Epithelial cell of proximal tubule (primary cell): Measurements from ENCODE around the gene FLNB. TPM values are rescaled to one million over a fixed set of nuclear protein-coding genes. Genes with fewer than 3 reads are reported as not detected.

Source experiments
- DNase-seq: peaks from one replicate; pipeline ENCODE4 v3.0.0-alpha.2; 2011; ENCODE audit warnings: low read depth
- H3K4me3 ChIP-seq: 2 replicates; pipeline ENCODE4 v1.5.1; 2011; ENCODE audit warnings: low read depth, mild to moderate bottlenecking, low read length
- total RNA-seq: library from RNA; depleted of rRNA; stranded (reverse); fragments of >200 nt; gene quantifications from 2 replicates; pipeline ENCODE4 v1.2.3, GENCODE V29; 2015
- TF ChIP-seq, protein P1 (sequence below): conservative IDR thresholded peaks from 2 replicates; pipeline ENCODE4 v1.5.1; 2012; ENCODE audit warnings: low read depth, mild to moderate bottlenecking, low read length

FLNB gene
- total RNA-seq, 1 donor from 2014 or later, result 223 TPM

DNA sequence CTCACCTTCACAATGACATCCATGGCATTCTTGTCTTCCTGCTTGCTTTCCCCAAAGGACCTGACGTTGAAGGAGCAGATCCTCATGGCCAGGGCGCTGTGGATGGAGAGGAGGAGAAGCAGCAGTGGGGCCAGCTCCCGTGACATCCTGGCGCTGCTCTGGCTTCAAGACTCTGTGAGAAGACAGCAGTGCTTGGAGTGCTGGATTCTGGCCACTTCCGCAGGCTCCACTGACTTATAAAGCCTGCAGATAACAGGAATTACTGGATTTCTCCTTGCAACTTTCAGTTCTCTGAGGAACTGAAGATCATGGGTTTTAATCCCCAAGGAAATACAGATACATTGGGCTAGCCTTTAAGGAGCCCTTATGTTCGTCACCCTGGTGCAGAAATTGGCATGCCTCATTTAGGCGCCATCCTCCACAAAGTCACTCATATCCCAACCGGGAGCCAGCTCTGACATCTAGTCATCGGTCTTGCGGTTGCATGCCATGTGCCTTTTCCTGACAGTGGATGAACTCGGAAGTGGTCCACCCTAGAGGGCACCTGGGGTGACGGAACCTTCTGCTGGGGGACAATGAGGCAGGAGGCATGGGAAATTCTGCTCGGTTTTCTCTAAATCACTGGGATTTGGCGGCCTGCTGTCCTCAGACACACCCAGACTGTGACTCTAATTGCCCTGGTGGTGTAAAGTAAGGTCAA is 202.7 kb downstream of the FLNB start, which contains the start of gene DNASE1L3:
Gene DNASE1L3, minus strand, starts transcription at position 212 of the 700 bp plus-strand sequence. Its CDS starts 66 bp downstream, at position 146.
- DNase-seq, result no peak
- TF ChIP-seq, protein P1, sequence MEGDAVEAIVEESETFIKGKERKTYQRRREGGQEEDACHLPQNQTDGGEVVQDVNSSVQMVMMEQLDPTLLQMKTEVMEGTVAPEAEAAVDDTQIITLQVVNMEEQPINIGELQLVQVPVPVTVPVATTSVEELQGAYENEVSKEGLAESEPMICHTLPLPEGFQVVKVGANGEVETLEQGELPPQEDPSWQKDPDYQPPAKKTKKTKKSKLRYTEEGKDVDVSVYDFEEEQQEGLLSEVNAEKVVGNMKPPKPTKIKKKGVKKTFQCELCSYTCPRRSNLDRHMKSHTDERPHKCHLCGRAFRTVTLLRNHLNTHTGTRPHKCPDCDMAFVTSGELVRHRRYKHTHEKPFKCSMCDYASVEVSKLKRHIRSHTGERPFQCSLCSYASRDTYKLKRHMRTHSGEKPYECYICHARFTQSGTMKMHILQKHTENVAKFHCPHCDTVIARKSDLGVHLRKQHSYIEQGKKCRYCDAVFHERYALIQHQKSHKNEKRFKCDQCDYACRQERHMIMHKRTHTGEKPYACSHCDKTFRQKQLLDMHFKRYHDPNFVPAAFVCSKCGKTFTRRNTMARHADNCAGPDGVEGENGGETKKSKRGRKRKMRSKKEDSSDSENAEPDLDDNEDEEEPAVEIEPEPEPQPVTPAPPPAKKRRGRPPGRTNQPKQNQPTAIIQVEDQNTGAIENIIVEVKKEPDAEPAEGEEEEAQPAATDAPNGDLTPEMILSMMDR, result no peak
- no peak within 1 kb of the TSS for H3K4me3 ChIP-seq

GRCh38 chr3:58214484-58215316 is 206.5 kb downstream of the FLNB start:
- DNase-seq, result peak; percentile 23
- TF ChIP-seq, protein P1, result no peak
- no peak overlapping the region for H3K4me3 ChIP-seq

DNA sequence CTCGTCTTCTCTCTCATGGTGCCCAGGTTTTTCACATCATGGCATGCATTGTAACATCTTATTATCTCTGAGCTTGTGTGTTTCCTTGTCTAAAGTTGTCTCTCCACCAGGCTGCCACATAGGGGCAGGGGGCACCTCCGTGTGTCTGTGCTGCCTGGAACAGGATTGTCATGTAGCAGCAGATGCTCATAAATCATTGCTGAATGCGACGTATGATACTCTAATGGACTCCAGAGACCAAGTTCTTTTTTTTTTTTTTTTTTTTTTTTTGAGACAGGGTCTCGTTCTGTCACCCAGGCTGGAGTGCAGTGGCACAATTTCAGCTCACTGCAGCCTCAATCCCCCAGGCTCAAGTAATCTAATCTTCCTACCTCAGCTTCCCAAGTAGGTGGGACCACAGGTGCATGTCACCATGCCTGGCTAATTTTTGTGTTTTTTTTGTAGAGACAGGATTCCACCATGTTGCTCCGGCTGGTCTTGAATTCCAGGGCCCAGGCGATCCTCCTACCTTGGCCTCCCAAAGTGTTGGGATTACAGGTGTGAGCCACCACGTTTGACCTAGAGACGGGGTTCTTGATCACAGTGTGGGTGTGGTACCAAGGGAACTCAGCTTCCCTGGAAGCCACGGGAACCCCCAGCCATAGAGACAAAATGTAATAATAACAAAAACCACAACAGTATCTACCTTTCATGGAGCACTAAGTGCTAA is 207.2 kb downstream of the FLNB start:
- no peak overlapping the region for H3K4me3 ChIP-seq

DNA sequence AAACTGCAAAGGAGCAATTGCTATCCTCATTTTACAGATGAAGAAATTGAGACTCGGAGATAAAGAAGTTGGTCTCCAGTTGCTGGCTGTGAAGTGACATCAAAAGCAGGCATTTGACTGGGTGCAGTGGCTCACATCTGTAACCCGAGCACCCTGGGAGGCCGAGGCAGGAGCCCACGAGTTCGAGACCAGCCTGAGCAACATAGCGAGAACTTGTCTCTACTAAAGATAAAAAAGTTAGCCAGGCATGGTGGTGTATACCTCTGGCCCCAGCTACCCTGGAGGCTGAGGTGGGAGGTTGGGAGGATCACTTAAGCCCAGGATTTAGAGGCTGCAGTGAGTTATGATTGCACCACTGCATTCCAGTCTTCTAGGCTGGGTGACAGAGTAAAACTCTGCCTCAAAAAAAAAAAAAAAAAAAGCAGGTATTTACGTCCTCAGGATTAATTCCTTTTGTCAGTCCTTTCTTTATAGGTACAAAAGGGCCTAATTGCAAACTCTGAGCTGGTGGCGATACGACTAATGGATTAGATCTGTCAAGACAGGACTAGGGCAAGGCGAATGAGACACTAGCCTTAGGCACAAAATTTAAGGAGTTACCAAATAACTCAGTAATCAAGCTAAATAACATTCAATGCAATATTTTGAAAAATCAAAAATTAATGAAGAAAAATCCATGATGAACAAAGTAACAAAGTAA is 208.4 kb downstream of the FLNB start:
- TF ChIP-seq, protein P1, result no peak
- no peak for DNase-seq
- no peak overlapping the region for H3K4me3 ChIP-seq

More for the DNA sequence above, 207.2 kb downstream of the FLNB start:
- no peak for DNase-seq
- TF ChIP-seq, protein P1, result no peak

- peak overlapping the region; percentile 15 for H3K4me3 ChIP-seq
- TF ChIP-seq, protein P1, result peak; percentile 80
- DNase-seq, result peak; percentile 51
These were observed 209.1 kb downstream of the FLNB start for GRCh38 chr3:58217209-58217811.

DNA sequence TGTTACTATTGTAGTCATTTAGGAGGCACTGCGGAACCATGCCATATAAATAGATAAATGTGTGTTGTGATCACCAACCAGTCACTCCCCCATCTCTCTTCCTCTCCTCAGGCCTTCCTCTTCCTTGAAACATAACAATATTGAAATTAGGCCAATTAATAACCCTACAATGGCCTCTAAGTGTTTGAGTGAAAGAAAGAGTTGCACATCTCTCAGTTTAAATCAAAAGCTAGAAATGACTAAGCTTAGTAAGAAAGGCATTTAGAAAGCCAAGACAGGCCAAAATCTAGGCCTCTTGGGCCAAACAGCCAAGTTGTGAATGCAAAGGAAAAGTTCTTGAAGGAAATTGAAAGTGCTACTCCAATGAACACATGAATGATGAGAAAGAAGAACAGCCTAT is 210.7 kb downstream of the FLNB start:
- no peak for DNase-seq
- no peak overlapping the region for H3K4me3 ChIP-seq
- TF ChIP-seq, protein P1, result no peak
